HG02938 (cell line): ENCODE results near the gene HYPK.
"Not testable (repeated sequence)": the region's sequence is repeated elsewhere in the genome, so short reads cannot be mapped to it uniquely, and the experiment has no call there.

Experiments
- ATAC-seq: cut with Tn5 transposase; IDR thresholded peaks from one replicate; pipeline ENCODE4 v1.9.1; 2021; ENCODE audit warnings: mild to moderate bottlenecking, moderate library complexity; ENCODE audit not compliant: unreplicated experiment

HYPK gene

DNA sequence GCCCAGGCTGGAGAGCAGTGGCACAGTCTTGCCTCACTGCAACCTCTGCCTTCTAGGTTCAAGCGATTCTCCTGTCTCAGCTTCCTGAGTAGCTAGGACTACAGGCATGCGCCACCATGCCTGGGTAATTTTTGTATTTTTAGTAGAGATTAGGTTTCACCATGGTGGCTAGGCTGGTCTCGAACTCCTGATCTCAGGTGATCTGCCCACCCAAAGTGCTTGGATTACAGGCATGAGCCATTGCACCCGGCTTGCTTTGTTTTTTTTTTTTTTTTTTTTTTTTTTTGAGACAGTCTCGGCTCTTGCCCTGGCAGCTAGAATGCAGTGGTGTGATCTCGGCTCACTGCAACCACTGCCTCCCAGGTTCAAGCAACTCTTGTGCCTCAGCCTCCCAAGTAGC is 32.1 kb downstream of the HYPK start:
- ATAC-seq: not testable (repeated sequence)

DNA sequence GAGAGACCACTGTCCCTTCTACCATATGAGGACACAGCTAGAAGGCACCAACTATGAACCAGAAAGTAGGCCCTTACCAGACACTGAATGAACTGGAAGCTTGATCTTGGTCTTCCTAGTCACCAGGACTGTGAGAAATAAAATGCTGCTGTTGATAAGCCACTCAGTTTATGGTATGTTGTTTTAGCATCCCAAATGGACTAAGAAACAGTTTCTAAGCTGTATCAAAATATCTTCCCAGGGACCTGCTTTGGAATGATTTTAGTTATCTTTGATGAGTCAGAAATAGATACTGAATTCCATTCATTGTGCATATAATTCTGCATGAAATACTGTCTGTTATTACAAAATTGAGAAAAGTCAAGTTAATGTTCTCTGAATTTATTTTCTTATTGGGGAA is 45.0 kb downstream of the HYPK start:
- no peak for ATAC-seq

DNA sequence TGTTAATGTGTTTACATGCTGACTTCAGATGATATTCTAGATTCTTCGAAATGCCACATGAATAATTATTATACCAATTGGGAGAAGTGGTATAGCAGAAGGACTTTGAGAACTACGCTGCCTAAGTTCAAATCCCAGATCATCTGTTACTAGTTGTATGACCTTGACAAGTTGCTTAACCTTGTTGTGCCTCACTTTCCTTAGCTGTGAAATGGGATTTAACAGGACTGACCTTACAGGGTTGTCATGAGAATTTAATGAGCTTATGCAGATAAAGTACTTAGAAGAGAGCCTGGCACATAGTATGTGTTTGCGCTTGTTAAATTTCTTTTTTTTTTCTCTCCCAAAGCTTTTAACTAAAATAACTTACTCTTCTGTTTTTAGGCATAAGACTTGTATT is 50.9 kb downstream of the HYPK start:
- no peak for ATAC-seq

DNA sequence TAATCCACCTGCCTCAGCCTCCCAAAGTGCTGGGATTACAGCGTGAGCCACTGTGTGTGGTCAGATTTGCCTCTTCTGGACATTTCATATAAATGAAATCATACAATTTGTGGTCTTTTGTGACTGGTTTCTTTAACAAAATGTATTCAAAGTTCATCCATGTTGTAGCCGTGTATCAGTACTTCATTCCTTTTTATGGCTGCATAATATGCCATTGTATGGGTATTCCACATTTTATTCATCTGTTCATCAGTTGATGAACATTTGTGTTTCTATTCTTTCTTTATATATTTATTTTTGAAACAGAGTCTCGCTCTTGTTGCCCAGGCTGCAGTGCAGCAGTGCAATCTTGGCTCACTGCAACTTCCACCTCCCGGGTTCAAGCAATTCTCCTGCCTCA is 52.2 kb downstream of the HYPK start:
- no peak for ATAC-seq
